GM23338 (cell line): ENCODE measurements around the gene ADAM11. TPM values are rescaled to one million over a fixed set of nuclear protein-coding genes. Genes with fewer than 3 reads are reported as not detected.

Source experiments
- ATAC-seq: fragments of 200-7000 bp; cut with Tn5 transposase; 3 replicates; pipeline ENCODE4 v1.9.1; 2020
- DNase-seq: peaks from one replicate; pipeline ENCODE4 v3.0.0-alpha.2; 2015; ENCODE audit warnings: low spot score
- H2AFZ ChIP-seq: fragments of 200-600 bp; sonication (generic); 2 replicates; pipeline ENCODE4 v1.8.0; 2016; ENCODE audit warnings: antibody characterized with exemption, mild to moderate bottlenecking, moderate library complexity
- H3F3A ChIP-seq: fragments of 200-600 bp; sonication (generic); replicated peaks from 2 replicates; pipeline ENCODE4 v1.8.0; 2017; ENCODE audit warnings: antibody characterized with exemption, mixed run types, low read depth
- H3K27ac ChIP-seq: fragments of 200-600 bp; sonication (generic); 2 replicates; pipeline ENCODE4 v1.6.1; 2016; ENCODE audit warnings: low read depth
- H3K27me3 ChIP-seq: fragments of 200-600 bp; sonication (generic); 2 replicates; pipeline ENCODE4 v1.8.0; 2016; ENCODE audit warnings: mild to moderate bottlenecking, mixed run types, moderate library complexity; ENCODE audit not compliant: insufficient read depth
- H3K36me3 ChIP-seq: fragments of 200-600 bp; sonication (generic); 2 replicates; pipeline ENCODE4 v1.8.0; 2016; ENCODE audit warnings: mild to moderate bottlenecking; ENCODE audit not compliant: insufficient read depth
- H3K4me1 ChIP-seq: fragments of 200-600 bp; sonication (generic); 2 replicates; pipeline ENCODE4 v1.8.0; 2016; ENCODE audit warnings: mild to moderate bottlenecking, moderate library complexity; ENCODE audit not compliant: insufficient read depth
- H3K4me2 ChIP-seq: fragments of 200-600 bp; sonication (generic); 2 replicates; pipeline ENCODE4 v1.7.1; 2017; ENCODE audit warnings: mixed run types
- H3K4me3 ChIP-seq: fragments of 200-600 bp; sonication (generic); 2 replicates; pipeline ENCODE4 v1.6.1; 2016; ENCODE audit warnings: mixed run types
- H3K79me2 ChIP-seq: fragments of 200-600 bp; sonication (generic); replicated peaks from 2 replicates; pipeline ENCODE4 v1.8.0; 2017; ENCODE audit warnings: mild to moderate bottlenecking; ENCODE audit not compliant: insufficient read depth
- H3K9me2 ChIP-seq: fragments of 200-600 bp; sonication (generic); 2 replicates; pipeline ENCODE4 v1.8.0; 2017; ENCODE audit not compliant: insufficient read depth
- H4K20me1 ChIP-seq: fragments of 200-600 bp; sonication (generic); replicated peaks from 2 replicates; pipeline ENCODE4 v1.8.0; 2017; ENCODE audit warnings: mild to moderate bottlenecking; ENCODE audit not compliant: insufficient read depth
- H3K27ac Mint-ChIP-seq: 2 replicates; pipeline ENCODE4 v1.8.0; 2020; ENCODE audit warnings: inconsistent platforms, mild to moderate bottlenecking, moderate library complexity, mixed read lengths
- H3K27me3 Mint-ChIP-seq: 3 replicates; pipeline ENCODE4 v1.8.0; 2022; ENCODE audit warnings: low read depth, mild to moderate bottlenecking, moderate library complexity, mixed read lengths, inconsistent platforms; ENCODE audit not compliant: insufficient read depth, poor library complexity
- H3K36me3 Mint-ChIP-seq: 3 replicates; pipeline ENCODE4 v1.8.0; 2021; ENCODE audit warnings: low read depth, mild to moderate bottlenecking, inconsistent platforms, moderate library complexity, mixed read lengths
- H3K4me1 Mint-ChIP-seq: 3 replicates; pipeline ENCODE4 v1.8.0; 2020; ENCODE audit warnings: mild to moderate bottlenecking, inconsistent platforms, mixed read lengths
- H3K4me3 Mint-ChIP-seq: 3 replicates; pipeline ENCODE4 v1.8.0; 2021; ENCODE audit warnings: moderate library complexity, mild to moderate bottlenecking, inconsistent platforms, mixed read lengths
- H3K9me3 Mint-ChIP-seq: 3 replicates; pipeline ENCODE4 v1.8.0; 2020; ENCODE audit warnings: moderate library complexity, mild to moderate bottlenecking, inconsistent platforms, mixed read lengths
- CREB1 ChIP-seq: fragments of 250-450 bp; sonication (Bioruptor Pico); IDR thresholded peaks from 2 replicates; pipeline ENCODE4 v1.5.0; 2020; ENCODE audit warnings: low read depth, mild to moderate bottlenecking, moderate library complexity
- CTCF ChIP-seq, 2 experiments: fragments of 200-600 bp in 1 of 2; sonication (generic) in 1 of 2; conservative IDR thresholded peaks; 2 replicates each; pipeline versions ENCODE4 v1.5.1 to v1.6.1; 2016 to 2017; ENCODE audit warnings: antibody characterized with exemption in 2 of 2, low read depth in 2 of 2, mild to moderate bottlenecking in 2 of 2, moderate library complexity in 1 of 2
- EZH2 ChIP-seq: fragments of 200-600 bp; sonication (generic); IDR thresholded peaks from one replicate; pipeline ENCODE4 v1.8.0; 2017; ENCODE audit warnings: antibody characterized with exemption, mild to moderate bottlenecking, low read depth; ENCODE audit not compliant: unreplicated experiment
- JUNB ChIP-seq: IDR thresholded peaks from one replicate; pipeline ENCODE4 v1.6.1; 2016; ENCODE audit warnings: antibody characterized with exemption; ENCODE audit not compliant: unreplicated experiment
- NANOG ChIP-seq: IDR thresholded peaks from 2 replicates; pipeline ENCODE4 v1.6.1; 2016; ENCODE audit warnings: antibody characterized with exemption, borderline replicate concordance
- POLR2AphosphoS5 ChIP-seq: IDR thresholded peaks from 2 replicates; pipeline ENCODE4 v1.6.1; 2016; ENCODE audit warnings: antibody characterized with exemption, low read depth
- STAT1 ChIP-seq: IDR thresholded peaks from one replicate; pipeline ENCODE4 v1.6.1; 2016; ENCODE audit warnings: antibody characterized with exemption; ENCODE audit not compliant: unreplicated experiment
- ZNF114 ChIP-seq: fragments of 250-450 bp; sonication (Bioruptor Pico); IDR thresholded peaks from 2 replicates; pipeline ENCODE4 v1.5.0; 2020; ENCODE audit warnings: mild to moderate bottlenecking, moderate library complexity
- ZNF331 ChIP-seq: fragments of 250-450 bp; sonication (Bioruptor Pico); IDR thresholded peaks from 2 replicates; pipeline ENCODE4 v1.5.0; 2020; ENCODE audit warnings: low read depth, mild to moderate bottlenecking, moderate library complexity
- ZNF462 ChIP-seq: fragments of 250-450 bp; sonication (Bioruptor Pico); IDR thresholded peaks from 2 replicates; pipeline ENCODE4 v1.5.0; 2020; ENCODE audit warnings: mild to moderate bottlenecking, moderate library complexity
- polyA plus RNA-seq: library from polyadenylated mRNA; unstranded; fragments of >200 nt; fragmentation: Nextera tagmentation; extraction: Ambion mirVana; gene quantifications from 2 replicates; pipeline ENCODE4 v1.2.1, GENCODE V29; 2016
- total RNA-seq: library from RNA; depleted of rRNA; stranded (reverse); fragments of >200 nt; shearing (Covaris generic); gene quantifications from 2 replicates; pipeline ENCODE4 v1.2.3, GENCODE V29; 2014
- TF ChIP-seq, protein P1 (sequence below): IDR thresholded peaks from one replicate; pipeline ENCODE4 v1.6.1; 2018; ENCODE audit warnings: antibody characterized with exemption; ENCODE audit not compliant: unreplicated experiment

The ADAM11 gene
- total and polyA plus RNA-seq, 2 experiments from 2014 or later, result 0.55 to 4.7 TPM

DNA sequence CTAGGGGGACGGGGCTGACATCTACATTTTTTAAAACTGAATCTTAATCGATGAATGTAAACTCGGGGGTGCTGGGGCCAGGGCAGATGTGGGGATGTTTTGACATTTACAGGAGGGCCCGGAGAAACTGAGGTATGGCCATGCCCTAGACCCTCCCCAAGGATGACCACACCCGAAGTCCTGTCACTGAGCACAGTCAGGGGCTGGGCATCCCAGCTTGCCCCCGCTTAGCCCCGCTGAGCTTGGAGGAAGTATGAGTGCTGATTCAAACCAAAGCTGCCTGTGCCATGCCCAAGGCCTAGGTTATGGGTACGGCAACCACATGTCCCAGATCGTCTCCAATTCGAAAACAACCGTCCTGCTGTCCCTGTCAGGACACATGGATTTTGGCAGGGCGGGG, 21.4 kb downstream of the ADAM11 start (continued):
- no peak for TF ChIP-seq ZNF462 (CRISPR knock-in tag)
- no peak for TF ChIP-seq NANOG
- no peak for TF ChIP-seq POLR2AphosphoS5
- no peak for TF ChIP-seq CTCF (conservative IDR thresholded peaks at IDR 0.05; ENCODE audit: low read depth in 2 of 2)
- no peak for TF ChIP-seq JUNB

DNA sequence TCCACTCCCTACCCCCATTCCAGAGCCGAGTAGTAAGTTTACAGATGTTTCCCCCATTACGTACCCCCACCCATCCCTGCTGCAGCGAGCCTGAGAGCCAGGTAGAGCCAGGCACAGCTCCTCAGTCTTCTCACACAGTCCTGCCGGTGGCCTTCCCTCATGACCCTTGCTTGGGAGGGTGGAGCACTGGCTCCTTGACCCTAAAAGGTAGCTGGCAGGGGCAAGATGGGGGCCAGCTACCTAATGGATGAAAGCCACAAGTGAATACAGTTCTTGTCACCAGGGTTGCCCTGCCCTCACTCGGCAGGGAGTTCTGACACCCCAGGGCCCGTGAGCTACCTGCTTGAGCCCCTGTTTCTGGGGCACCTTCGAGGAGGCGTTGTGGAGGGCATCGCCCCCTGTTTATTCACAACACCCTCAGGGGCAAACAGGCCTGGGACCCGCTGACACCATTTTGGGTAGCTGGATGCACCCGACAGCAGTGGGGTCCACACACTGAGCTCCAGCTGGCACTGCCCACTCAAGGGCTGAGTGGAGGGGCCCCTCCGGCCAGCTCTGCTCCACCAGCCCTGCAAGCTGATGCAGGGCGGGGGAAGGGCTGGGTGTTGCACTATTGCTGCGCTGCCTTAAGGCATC, 22.2 kb downstream of the ADAM11 start:
- Histone ChIP-seq H4K20me1 (no peaks in the 10 kb centered on the region), H3K9me2 (no peaks in the 10 kb centered on the region), H3K27me3 (peaks cover 12% of the 10 kb centered on the region), H3K4me1 (peaks cover 25% of the 10 kb centered on the region), H3K4me3 (no peak overlapping the region), H3F3A (0 out of 2 replicates have a peak, but pooled peaks cover 4% of the 10 kb centered on the region), H3K36me3 (no peaks in the 10 kb centered on the region), H2AFZ (no peak overlapping the region), H3K27ac (no peak overlapping the region), H3K79me2 (no peaks in the 10 kb centered on the region), H3K4me2 (peak overlapping the region; percentile 63; the same call in 1 of the 2 replicates)
- DNase-seq (no peak), ATAC-seq (no peak)
- Mint-ChIP-seq H3K9me3 (no peaks in the 10 kb centered on the region), H3K27me3 (peaks cover 31% of the 10 kb centered on the region), H3K36me3 (no peaks in the 10 kb centered on the region), H3K4me3 (no peak overlapping the region; the same call in 2 of the 3 replicates), H3K27ac (no peak overlapping the region), H3K4me1 (peaks cover 29% of the 10 kb centered on the region)
- TF ChIP-seq CREB1 (CRISPR knock-in tag) (no peak), ZNF114 (CRISPR knock-in tag) (no peak), ZNF331 (CRISPR knock-in tag) (no peak), EZH2 (no peak), CTCF (conservative IDR thresholded peaks at IDR 0.05; ENCODE audit: low read depth in 2 of 2) (no peak), STAT1 (no peak), POLR2AphosphoS5 (no peak)
- TF ChIP-seq, protein P1, sequence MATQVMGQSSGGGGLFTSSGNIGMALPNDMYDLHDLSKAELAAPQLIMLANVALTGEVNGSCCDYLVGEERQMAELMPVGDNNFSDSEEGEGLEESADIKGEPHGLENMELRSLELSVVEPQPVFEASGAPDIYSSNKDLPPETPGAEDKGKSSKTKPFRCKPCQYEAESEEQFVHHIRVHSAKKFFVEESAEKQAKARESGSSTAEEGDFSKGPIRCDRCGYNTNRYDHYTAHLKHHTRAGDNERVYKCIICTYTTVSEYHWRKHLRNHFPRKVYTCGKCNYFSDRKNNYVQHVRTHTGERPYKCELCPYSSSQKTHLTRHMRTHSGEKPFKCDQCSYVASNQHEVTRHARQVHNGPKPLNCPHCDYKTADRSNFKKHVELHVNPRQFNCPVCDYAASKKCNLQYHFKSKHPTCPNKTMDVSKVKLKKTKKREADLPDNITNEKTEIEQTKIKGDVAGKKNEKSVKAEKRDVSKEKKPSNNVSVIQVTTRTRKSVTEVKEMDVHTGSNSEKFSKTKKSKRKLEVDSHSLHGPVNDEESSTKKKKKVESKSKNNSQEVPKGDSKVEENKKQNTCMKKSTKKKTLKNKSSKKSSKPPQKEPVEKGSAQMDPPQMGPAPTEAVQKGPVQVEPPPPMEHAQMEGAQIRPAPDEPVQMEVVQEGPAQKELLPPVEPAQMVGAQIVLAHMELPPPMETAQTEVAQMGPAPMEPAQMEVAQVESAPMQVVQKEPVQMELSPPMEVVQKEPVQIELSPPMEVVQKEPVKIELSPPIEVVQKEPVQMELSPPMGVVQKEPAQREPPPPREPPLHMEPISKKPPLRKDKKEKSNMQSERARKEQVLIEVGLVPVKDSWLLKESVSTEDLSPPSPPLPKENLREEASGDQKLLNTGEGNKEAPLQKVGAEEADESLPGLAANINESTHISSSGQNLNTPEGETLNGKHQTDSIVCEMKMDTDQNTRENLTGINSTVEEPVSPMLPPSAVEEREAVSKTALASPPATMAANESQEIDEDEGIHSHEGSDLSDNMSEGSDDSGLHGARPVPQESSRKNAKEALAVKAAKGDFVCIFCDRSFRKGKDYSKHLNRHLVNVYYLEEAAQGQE, result no peak
